A673 (cell line): Measurements from ENCODE around the gene B4GALT5. TPM values are rescaled to one million over a fixed set of nuclear protein-coding genes. Genes with fewer than 3 reads are reported as not detected.

ENCODE experiments used
- BruUV-seq: library from RNA; stranded (reverse); fragments of 400-500 nt; replicated peaks from 2 replicates; lab custom pipeline; 2021; lab: Mats Ljungman, UMichigan
- CTCF ChIA-PET: fragments of 300-600 bp; sonication (Branson Sonifier 250); formaldehyde crosslinking; loops from one replicate; lab custom pipeline; 2022; ENCODE audit warnings: antibody characterized with exemption; lab: Charles Lee
- POLR2A ChIA-PET: fragments of 300-600 bp; sonication (Branson Sonifier 250); formaldehyde crosslinking; loops from one replicate; lab custom pipeline; 2022; ENCODE audit warnings: antibody characterized with exemption; ENCODE audit not compliant: low non-redundant PET; lab: Charles Lee
- DNase-seq: peaks from one replicate; pipeline ENCODE4 v3.0.0-alpha.2; 2015; ENCODE audit warnings: low spot score
- H3K27ac ChIP-seq: fragments of 200-600 bp; sonication (generic); 2 replicates; pipeline ENCODE4 v1.5.1; 2016; ENCODE audit warnings: mixed run types, low read depth, mild to moderate bottlenecking, mixed read lengths, antibody characterized with exemption, low read length; ENCODE audit not compliant: poor library complexity, severe bottlenecking
- H3K27me3 ChIP-seq: fragments of 200-600 bp; sonication (generic); replicated peaks from 2 replicates; pipeline ENCODE4 v1.6.1; 2017; ENCODE audit warnings: mixed run types, low read depth, mild to moderate bottlenecking, mixed read lengths, antibody characterized with exemption, low read length; ENCODE audit not compliant: insufficient read depth, poor library complexity
- H3K36me3 ChIP-seq: fragments of 200-600 bp; sonication (generic); 2 replicates; pipeline ENCODE4 v1.6.1; 2016; ENCODE audit warnings: mixed run types, mild to moderate bottlenecking, mixed read lengths, antibody characterized with exemption, low read length; ENCODE audit not compliant: insufficient read depth, poor library complexity, severe bottlenecking
- H3K4me1 ChIP-seq: fragments of 200-600 bp; sonication (generic); 2 replicates; pipeline ENCODE4 v1.6.1; 2017; ENCODE audit warnings: mixed run types, mild to moderate bottlenecking, mixed read lengths, antibody characterized with exemption, low read length; ENCODE audit not compliant: insufficient read depth, poor library complexity, severe bottlenecking
- H3K4me3 ChIP-seq: fragments of 200-600 bp; sonication (generic); 2 replicates; pipeline ENCODE4 v1.5.1; 2016; ENCODE audit warnings: low read depth, mixed run types, mild to moderate bottlenecking, mixed read lengths, low read length; ENCODE audit not compliant: poor library complexity, severe bottlenecking
- H3K9me3 ChIP-seq: fragments of 200-600 bp; sonication (generic); 2 replicates; pipeline ENCODE4 v1.6.1; 2016; ENCODE audit warnings: mixed run types, low read depth, mild to moderate bottlenecking, mixed read lengths, antibody characterized with exemption, low read length; ENCODE audit not compliant: poor library complexity, severe bottlenecking
- CTCF ChIP-seq: fragments of 300-800, 200-600 bp; sonication (generic); conservative IDR thresholded peaks from 2 replicates; pipeline ENCODE4 v1.5.1; 2017; ENCODE audit warnings: low read depth, mild to moderate bottlenecking, antibody characterized with exemption, low read length, moderate library complexity, mixed read lengths
- EZH2 ChIP-seq: fragments of 200-600 bp; sonication (generic); IDR thresholded peaks from 2 replicates; pipeline ENCODE4 v1.6.1; 2017; ENCODE audit warnings: borderline replicate concordance, low read depth, mild to moderate bottlenecking, mixed read lengths, antibody characterized with exemption, low read length; ENCODE audit not compliant: poor library complexity, severe bottlenecking
- intact Hi-C: fragments of 100-400 bp; cut with micrococcal nuclease; formaldehyde crosslinking; loops from one replicate; pipeline ENCODE4 v1.10.0; 2022; ENCODE audit not compliant: unreplicated experiment
- total RNA-seq: library from RNA; stranded (reverse); gene quantifications from 2 replicates; pipeline ENCODE4 v1.2.3, GENCODE V29; 2021

Gene B4GALT5
- total RNA-seq, 1 experiment from 2014 or later: 78.0 TPM

- Histone ChIP-seq H3K36me3 (no peaks in the 10 kb centered on the region), H3K4me3 (no peak overlapping the region), H3K27me3 (no peaks in the 10 kb centered on the region), H3K4me1 (peaks cover 60% of the 10 kb centered on the region), H3K27ac (peak overlapping the region; percentile 4), H3K9me3 (no peaks in the 10 kb centered on the region)
- intact Hi-C loops: no loop called here
- no TSS peak for BruUV-seq
- ChIA-PET POLR2A (no interaction called here), CTCF (no interaction called here)
- no peak for DNase-seq
- TF ChIP-seq EZH2 (no peak), CTCF (no peak)
Measured at GRCh38 chr20:49705358-49705757, 8.3 kb downstream of the B4GALT5 start.

- peak overlapping the region; percentile 4 for H3K27ac ChIP-seq
- DNase-seq: no peak
- TF ChIP-seq EZH2: no peak
- no peak for TF ChIP-seq CTCF
- no peaks in the 10 kb centered on the region for H3K27me3 ChIP-seq
- no peak overlapping the region for H3K4me3 ChIP-seq
- intact Hi-C loops: no loop called here
- ChIA-PET POLR2A (no interaction called here), CTCF (no interaction called here)
- BruUV-seq: no TSS peak
- H3K4me1 ChIP-seq: peaks cover 62% of the 10 kb centered on the region
- no peaks in the 10 kb centered on the region for H3K36me3 ChIP-seq
- H3K9me3 ChIP-seq: no peaks in the 10 kb centered on the region
Measured at GRCh38 chr20:49704932-49705336, 8.7 kb downstream of the B4GALT5 start.

- POLR2A ChIA-PET: no interaction called here
Measured at GRCh38 chr20:49701916-49702315, 11.8 kb downstream of the B4GALT5 start.

More at GRCh38 chr20:49701916-49702315, 11.8 kb downstream of the B4GALT5 start:
- intact Hi-C loops: no loop called here
- Histone ChIP-seq H3K4me3 (no peak overlapping the region), H3K27ac (peak overlapping the region; percentile 68), H3K36me3 (no peaks in the 10 kb centered on the region), H3K4me1 (peaks cover 76% of the 10 kb centered on the region), H3K9me3 (no peaks in the 10 kb centered on the region), H3K27me3 (no peaks in the 10 kb centered on the region)
- CTCF ChIA-PET: no interaction called here
- BruUV-seq: TSS peak; percentile 2
- TF ChIP-seq EZH2: no peak
- no peak for TF ChIP-seq CTCF
- no peak for DNase-seq
